HG03432 (cell line): ENCODE measurements around the gene UQCRC1.

Experiments
- ATAC-seq: cut with Tn5 transposase; IDR thresholded peaks from one replicate; pipeline ENCODE4 v1.9.1; 2021; ENCODE audit warnings: mild to moderate bottlenecking, moderate library complexity; ENCODE audit not compliant: unreplicated experiment

UQCRC1 gene

GRCh38 chr3:48633743-48634142, 24.3 kb upstream of the UQCRC1 start:
- ATAC-seq = no peak

GRCh38 chr3:48633256-48633655, 23.8 kb upstream of the UQCRC1 start:
- ATAC-seq = no peak

- no peak for ATAC-seq
These were observed 22.3 kb upstream of the UQCRC1 start for GRCh38 chr3:48631516-48632448.

GRCh38 chr3:48630833-48631232, 21.4 kb upstream of the UQCRC1 start:
- no peak for ATAC-seq

- ATAC-seq = no peak
These were observed 21.0 kb upstream of the UQCRC1 start for GRCh38 chr3:48630407-48630806.

- no peak for ATAC-seq
These were observed 20.4 kb upstream of the UQCRC1 start for GRCh38 chr3:48629894-48630293.

GRCh38 chr3:48628277-48629017, 19.0 kb upstream of the UQCRC1 start:
- ATAC-seq = no peak

GRCh38 chr3:48625600-48625999, 16.2 kb upstream of the UQCRC1 start:
- ATAC-seq = no peak

- no peak for ATAC-seq
These were observed 15.3 kb upstream of the UQCRC1 start for GRCh38 chr3:48624767-48625166.

GRCh38 chr3:48623851-48624547, 14.6 kb upstream of the UQCRC1 start:
- ATAC-seq = no peak

GRCh38 chr3:48621461-48621869, 12.0 kb upstream of the UQCRC1 start, which contains the start of gene TMEM89:
TMEM89 (minus strand) TSS chr3:48621769; CDS start chr3:48621756, 13 bp downstream.
- ATAC-seq = no peak

- no peak for ATAC-seq
These were observed 10.4 kb upstream of the UQCRC1 start for GRCh38 chr3:48619541-48620524.

GRCh38 chr3:48617559-48617958, 8.1 kb upstream of the UQCRC1 start:
- no peak for ATAC-seq

- ATAC-seq = no peak
These were observed 4.6 kb upstream of the UQCRC1 start for GRCh38 chr3:48614044-48614443.

GRCh38 chr3:48612309-48612708, 2.9 kb upstream of the UQCRC1 start:
- no peak for ATAC-seq

- ATAC-seq = no peak
These were observed 1.9 kb downstream of the UQCRC1 start for GRCh38 chr3:48607519-48607918.

GRCh38 chr3:48601622-48601994, 7.8 kb downstream of the UQCRC1 start:
- no peak for ATAC-seq

GRCh38 chr3:48600711-48601621, 8.5 kb downstream of the UQCRC1 start:
- no peak for ATAC-seq
